ENCODE data around the gene SMPX. TPM values are rescaled to one million over a fixed set of nuclear protein-coding genes. Genes with fewer than 3 reads are reported as not detected.

Gene SMPX
- total and polyA plus RNA-seq, 4 donors = 0.09 to 0.10 TPM; not detected in 2

- 44% methylated on average over 6 of the region's 6 CpGs for WGBS
- no peak overlapping the region for H3K9ac ChIP-seq (ENCODE audit: low read depth in 1 of 2, low read length in 2 of 2)
- peaks cover 0 to 3% (median 0%) of the 10 kb centered on the region in 4 donors for H3K27me3 ChIP-seq (ENCODE audit: control insufficient read depth in 4 of 4, insufficient read depth in 4 of 4, low read length in 3 of 4)
- no peak overlapping the region for H3K4me3 ChIP-seq (ENCODE audit: low read depth in 1 of 3, low read length in 3 of 3)
- no peak for DNase-seq (ENCODE audit: low spot score)
- no peaks in the 10 kb centered on the region for H3K36me3 ChIP-seq (ENCODE audit: control insufficient read depth in 4 of 4, insufficient read depth in 3 of 4, low read depth in 1 of 4, low read length in 3 of 4)
- peak; percentile 25 to 37 for TF ChIP-seq HNF4A (conservative IDR thresholded peaks at IDR 0.05)
- TF ChIP-seq RXRA (IDR thresholded peaks at IDR 0.05) = peak in 1 of 2 donors; percentile 15
- TF ChIP-seq FOXA2 (IDR thresholded peaks at IDR 0.05) = no peak
- no peak for TF ChIP-seq NR2F2 (IDR thresholded peaks at IDR 0.05)
- TF ChIP-seq EGR1 (IDR thresholded peaks at IDR 0.05; ENCODE audit: low read depth in 2 of 2) = no peak
- no peak for TF ChIP-seq HNF4G (IDR thresholded peaks at IDR 0.05)
- no peak for TF ChIP-seq ZBTB33 (IDR thresholded peaks at IDR 0.05)
- TF ChIP-seq CTCF (IDR thresholded peaks at IDR 0.05; ENCODE audit: low read depth, low read length, missing input control) = no peak
- peak in 1 of 2 donors; percentile 25 for TF ChIP-seq JUND (IDR thresholded peaks at IDR 0.05)
- TF ChIP-seq GABPA (IDR thresholded peaks at IDR 0.05 in 1 of 2, conservative IDR thresholded peaks at IDR 0.05 in 1 of 2) = no peak
- TF ChIP-seq FOXA1 (IDR thresholded peaks at IDR 0.05) = no peak
- no peak for TF ChIP-seq ATF3 (IDR thresholded peaks at IDR 0.05)
- no peak for TF ChIP-seq RAD21 (IDR thresholded peaks at IDR 0.05)
- TF ChIP-seq REST (IDR thresholded peaks at IDR 0.05) = no peak
- TF ChIP-seq MAX (IDR thresholded peaks at IDR 0.05) = no peak
- no peak for TF ChIP-seq SP1 (IDR thresholded peaks at IDR 0.05)
- TF ChIP-seq TAF1 (conservative IDR thresholded peaks at IDR 0.05) = no peak
- TF ChIP-seq YY1 (IDR thresholded peaks at IDR 0.05) = no peak
- peaks cover 3 to 14% (median 11%) of the 10 kb centered on the region in 4 donors for H3K4me1 ChIP-seq (ENCODE audit: control insufficient read depth in 4 of 4, insufficient read depth in 4 of 4, low read length in 3 of 4)
- H3K9me3 ChIP-seq (ENCODE audit: control insufficient read depth in 4 of 4, low read length in 3 of 4) = no peaks in the 10 kb centered on the region
- no peak overlapping the region for H3K27ac ChIP-seq (ENCODE audit: low read depth in 1 of 2, low read length in 2 of 2)
Measured at GRCh38 chrX:21798677-21799219, 40.8 kb upstream of the SMPX start.

Measured in liver (tissue), 9 donors.